Activated T-helper 17 cell treated with anti-CD3 and anti-CD28 coated beads, Interleukin-2, amount 50 U/mL, for 72 hours (primary cell): ENCODE measurements around the gene CDK1. TPM values are rescaled to one million over a fixed set of nuclear protein-coding genes. Genes with fewer than 3 reads are reported as not detected.
"Not testable (repeated sequence)": the region's sequence is repeated elsewhere in the genome, so short reads cannot be mapped to it uniquely, and the experiment has no call there.

Source experiments
- ATAC-seq: fragments of 150-1000 bp; cut with Tn5 transposase; replicated peaks from 2 replicates; pipeline ENCODE4 v1.10.0; 2021; ENCODE audit warnings: mild to moderate bottlenecking, moderate library complexity
- H3K27ac Mint-ChIP-seq: one replicate; pipeline ENCODE4 v1.8.0; 2022; ENCODE audit warnings: mixed read lengths
- H3K27me3 Mint-ChIP-seq: one replicate; pipeline ENCODE4 v1.8.0; 2022; ENCODE audit warnings: mixed read lengths
- H3K36me3 Mint-ChIP-seq: one replicate; pipeline ENCODE4 v1.8.0; 2022; ENCODE audit warnings: low read depth, mild to moderate bottlenecking, mixed read lengths
- H3K4me1 Mint-ChIP-seq: one replicate; pipeline ENCODE4 v1.8.0; 2022; ENCODE audit warnings: mixed read lengths
- H3K4me3 Mint-ChIP-seq: one replicate; pipeline ENCODE4 v1.8.0; 2022; ENCODE audit warnings: mild to moderate bottlenecking, mixed read lengths
- H3K9me3 Mint-ChIP-seq: one replicate; pipeline ENCODE4 v1.8.0; 2022; ENCODE audit warnings: mixed read lengths
- total RNA-seq, 2 donors: library from RNA; stranded (reverse); gene quantifications; one replicate each; pipeline ENCODE4 v1.2.3, GENCODE V29; 2022

The CDK1 gene
- total RNA-seq, 2 donors from 2014 or later, result 104 to 110 TPM

GRCh38 chr10:60841227-60841626, 62.9 kb downstream of the CDK1 start:
- not testable (repeated sequence) for H3K4me1 Mint-ChIP-seq, ATAC-seq, H3K27ac Mint-ChIP-seq, H3K27me3 Mint-ChIP-seq, H3K4me3 Mint-ChIP-seq, H3K9me3 Mint-ChIP-seq, H3K36me3 Mint-ChIP-seq

GRCh38 chr10:60842694-60843093, 64.4 kb downstream of the CDK1 start:
- H3K4me1 Mint-ChIP-seq, result no peaks in the 10 kb centered on the region
- H3K9me3 Mint-ChIP-seq, result no peaks in the 10 kb centered on the region
- H3K27me3 Mint-ChIP-seq, result peaks cover 5% of the 10 kb centered on the region
- no peaks in the 10 kb centered on the region for H3K36me3 Mint-ChIP-seq
- no peak overlapping the region for H3K27ac Mint-ChIP-seq
- no peak overlapping the region for H3K4me3 Mint-ChIP-seq
- ATAC-seq, result no peak

Other genes starting within 250 kb of the CDK1 start
- under 1 TPM in 1 of 2 donors, not detected in 1; 0.56 TPM for gene RHOBTB1, start 165.7 kb downstream of the CDK1 start, total RNA-seq